ENCODE measurements around the gene TRIM54.

The TRIM54 gene

DNA sequence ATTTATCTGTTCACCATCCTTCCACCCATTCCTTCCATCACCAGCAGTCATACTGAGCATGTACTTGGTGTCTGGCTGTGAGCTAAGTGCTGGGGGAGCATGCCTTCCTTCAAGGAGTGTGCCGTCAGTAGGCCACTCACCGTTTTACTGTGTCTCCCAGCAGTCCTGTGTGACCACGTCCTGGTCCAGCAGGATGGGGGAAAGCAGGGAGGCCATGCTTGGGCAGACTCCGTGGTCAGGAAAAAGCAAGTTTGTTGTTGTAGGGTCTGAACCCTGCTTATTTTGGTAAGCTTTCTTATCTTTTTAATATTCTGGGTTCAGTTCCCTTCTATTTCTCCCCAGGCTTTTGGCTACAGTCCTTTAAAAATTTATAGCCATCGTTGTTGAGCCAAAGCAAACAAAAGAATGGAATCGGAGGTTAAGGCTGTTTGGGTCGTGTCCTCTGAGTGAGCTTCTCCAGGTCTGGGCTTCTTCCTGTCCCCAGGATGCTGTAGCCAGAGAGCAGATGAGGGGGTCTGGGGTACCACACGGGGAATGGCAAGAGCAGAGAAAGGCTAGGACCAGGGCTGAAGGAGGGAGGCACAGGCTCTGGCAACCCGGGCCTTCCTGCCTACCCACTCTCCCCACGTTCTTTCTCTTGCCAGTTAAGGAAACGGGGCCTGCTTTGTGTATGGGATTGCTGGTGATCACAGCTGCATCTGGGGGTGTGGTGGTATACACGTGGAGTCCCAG, 32.9 kb upstream of the TRIM54 start:
- H3K27ac ChIP-seq = no peak overlapping the region

DNA sequence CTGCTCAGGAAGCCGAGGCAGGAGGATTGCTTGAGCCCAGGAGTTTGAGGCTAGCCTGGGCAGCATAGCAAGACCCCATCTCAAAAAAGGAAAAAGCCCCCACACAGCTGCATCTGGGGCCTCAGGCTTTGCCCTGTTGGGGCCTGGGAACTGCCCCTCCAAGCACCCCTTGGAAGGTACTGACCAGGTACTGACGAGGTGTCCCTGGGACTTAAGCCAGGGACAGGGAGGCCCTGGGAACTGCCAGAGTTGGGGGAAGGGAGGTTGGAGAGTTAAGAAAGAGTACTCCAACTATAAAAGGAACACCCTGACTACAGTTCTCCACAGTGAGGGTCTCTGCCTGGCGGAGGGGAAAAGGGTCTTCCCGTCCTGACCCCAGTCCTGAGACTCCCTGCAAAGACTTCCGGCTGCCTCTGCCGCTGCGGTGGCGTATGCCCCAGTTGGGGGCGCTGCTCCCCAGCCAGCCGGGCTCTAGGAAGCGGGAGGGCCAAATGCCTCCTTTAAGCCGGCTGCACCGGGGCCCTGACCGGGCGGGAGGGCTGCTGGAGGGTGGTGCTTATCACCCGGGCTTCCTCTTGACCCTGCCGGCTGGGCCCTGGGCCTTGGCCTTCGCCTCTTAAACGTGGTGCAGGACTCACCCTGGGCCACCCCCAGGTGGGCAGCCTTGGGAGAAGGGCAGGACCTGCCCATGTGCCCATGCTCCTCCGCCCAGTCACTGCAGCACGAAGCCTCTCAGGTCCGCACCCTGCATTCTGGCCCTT, 32.2 kb upstream of the TRIM54 start:
- TF ChIP-seq, protein P1, sequence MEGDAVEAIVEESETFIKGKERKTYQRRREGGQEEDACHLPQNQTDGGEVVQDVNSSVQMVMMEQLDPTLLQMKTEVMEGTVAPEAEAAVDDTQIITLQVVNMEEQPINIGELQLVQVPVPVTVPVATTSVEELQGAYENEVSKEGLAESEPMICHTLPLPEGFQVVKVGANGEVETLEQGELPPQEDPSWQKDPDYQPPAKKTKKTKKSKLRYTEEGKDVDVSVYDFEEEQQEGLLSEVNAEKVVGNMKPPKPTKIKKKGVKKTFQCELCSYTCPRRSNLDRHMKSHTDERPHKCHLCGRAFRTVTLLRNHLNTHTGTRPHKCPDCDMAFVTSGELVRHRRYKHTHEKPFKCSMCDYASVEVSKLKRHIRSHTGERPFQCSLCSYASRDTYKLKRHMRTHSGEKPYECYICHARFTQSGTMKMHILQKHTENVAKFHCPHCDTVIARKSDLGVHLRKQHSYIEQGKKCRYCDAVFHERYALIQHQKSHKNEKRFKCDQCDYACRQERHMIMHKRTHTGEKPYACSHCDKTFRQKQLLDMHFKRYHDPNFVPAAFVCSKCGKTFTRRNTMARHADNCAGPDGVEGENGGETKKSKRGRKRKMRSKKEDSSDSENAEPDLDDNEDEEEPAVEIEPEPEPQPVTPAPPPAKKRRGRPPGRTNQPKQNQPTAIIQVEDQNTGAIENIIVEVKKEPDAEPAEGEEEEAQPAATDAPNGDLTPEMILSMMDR (IDR thresholded peaks at IDR 0.05) = peak; percentile 56
- no peak for TF ChIP-seq ZFX (IDR thresholded peaks at IDR 0.05; ENCODE audit: borderline replicate concordance)
- H3K27ac ChIP-seq = no peak overlapping the region

More for the DNA sequence above, 32.9 kb upstream of the TRIM54 start:
- TF ChIP-seq, protein P1 (IDR thresholded peaks at IDR 0.05) = no peak
- no peak for TF ChIP-seq ZFX (IDR thresholded peaks at IDR 0.05; ENCODE audit: borderline replicate concordance)

DNA sequence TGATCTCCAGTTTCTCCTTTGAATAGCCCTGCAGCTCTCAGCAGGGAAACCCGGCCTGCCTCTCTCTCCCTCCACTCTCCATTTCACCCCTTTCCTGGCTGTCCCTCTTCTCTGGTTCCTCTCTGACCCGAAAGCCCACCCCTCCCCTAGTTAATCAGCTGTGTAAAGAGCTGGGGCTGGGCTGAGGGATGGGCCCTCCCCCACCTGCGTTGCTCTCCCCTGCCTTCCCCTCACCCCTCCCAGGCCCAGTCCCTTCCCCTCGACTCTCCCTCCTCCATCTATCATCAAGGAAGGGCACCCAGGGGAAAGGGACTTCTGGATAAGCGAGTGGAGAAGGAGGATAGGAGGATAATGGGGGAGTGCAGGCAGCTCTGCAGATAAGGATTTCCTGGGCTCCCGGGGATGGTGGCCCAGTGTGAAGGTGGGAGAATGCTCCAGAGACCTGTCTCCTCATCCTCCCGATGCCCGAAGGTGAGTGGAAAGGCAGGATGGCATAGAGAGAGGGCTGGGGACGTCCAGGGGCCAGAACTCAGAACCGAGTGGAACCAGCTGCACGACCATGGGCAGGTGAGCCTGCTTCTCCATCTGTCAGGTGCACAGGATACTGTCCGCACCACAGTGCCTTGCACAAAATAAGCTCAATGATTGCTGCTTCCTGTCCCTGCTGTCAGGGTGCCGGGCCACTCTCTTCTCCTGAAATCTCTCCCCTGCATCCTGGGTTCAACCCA, 31.4 kb upstream of the TRIM54 start:
- TF ChIP-seq, protein P1 (IDR thresholded peaks at IDR 0.05) = no peak
- no peak for TF ChIP-seq ZFX (IDR thresholded peaks at IDR 0.05; ENCODE audit: borderline replicate concordance)
- H3K27ac ChIP-seq = no peak overlapping the region

DNA sequence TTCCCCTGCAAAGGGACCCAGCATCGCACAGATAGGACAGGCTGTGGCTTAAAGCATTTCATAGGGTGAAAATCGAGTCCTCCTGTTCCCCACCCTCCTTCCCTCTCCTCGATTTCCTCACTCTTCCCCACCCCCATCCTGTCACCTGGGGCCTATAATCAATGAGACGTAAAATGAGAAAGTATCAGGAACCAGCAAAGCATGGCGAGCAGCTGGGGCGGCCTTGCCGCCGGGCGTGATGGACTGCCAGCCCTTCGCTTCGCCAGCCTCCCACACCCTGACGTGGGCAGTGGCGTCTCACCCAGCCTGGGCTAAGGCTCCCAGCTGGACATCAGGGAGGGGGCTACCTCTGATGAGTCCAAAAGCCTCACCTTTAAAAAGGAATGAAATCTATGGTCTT, 30.5 kb upstream of the TRIM54 start:
- no peak for TF ChIP-seq ZFX (IDR thresholded peaks at IDR 0.05; ENCODE audit: borderline replicate concordance)
- TF ChIP-seq, protein P1 (IDR thresholded peaks at IDR 0.05) = no peak

DNA sequence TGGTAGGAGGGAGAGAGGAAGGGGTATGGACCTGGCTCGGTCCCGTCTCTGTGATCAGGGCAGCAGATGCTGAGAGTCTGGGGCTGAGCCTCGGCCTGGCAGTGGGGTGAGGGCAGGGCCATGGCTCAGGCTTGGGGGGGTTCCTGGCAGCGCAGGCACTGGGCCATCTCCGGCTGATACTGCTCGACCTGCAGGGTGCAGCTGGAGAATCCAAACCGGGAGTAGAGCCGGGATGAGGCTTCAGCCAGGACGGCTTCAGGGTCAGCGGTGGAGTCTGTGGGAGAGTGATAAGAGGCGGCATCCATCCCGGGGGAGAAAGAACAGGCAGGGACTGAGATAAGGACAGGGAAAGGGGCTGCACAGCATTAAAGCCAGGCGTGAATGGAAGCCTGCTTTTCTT, 27.0 kb upstream of the TRIM54 start:
- no peak overlapping the region for H3K27ac ChIP-seq
- TF ChIP-seq ZFX (IDR thresholded peaks at IDR 0.05; ENCODE audit: borderline replicate concordance) = no peak
- TF ChIP-seq, protein P1 (IDR thresholded peaks at IDR 0.05) = no peak

More for the DNA sequence above, 30.5 kb upstream of the TRIM54 start:
- H3K27ac ChIP-seq = no peak overlapping the region

DNA sequence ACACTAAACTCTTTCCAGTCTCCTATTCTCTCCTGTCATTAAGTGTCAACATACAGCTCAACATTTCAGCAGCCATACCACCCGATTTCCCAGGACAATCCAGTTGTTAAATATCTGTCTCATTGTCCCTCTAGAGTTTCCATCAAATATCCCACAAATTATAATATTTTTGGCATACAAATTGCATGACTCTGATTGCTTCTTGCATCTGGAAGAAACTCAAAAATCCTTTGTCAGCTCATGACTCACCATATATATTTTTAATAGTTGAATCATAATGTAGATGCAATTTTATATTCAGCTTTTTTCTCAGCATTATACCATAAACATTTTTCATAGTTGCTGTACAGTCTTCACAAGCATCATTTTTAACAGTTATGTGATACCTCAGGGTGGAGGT, 26.6 kb upstream of the TRIM54 start:
- H3K27ac ChIP-seq = no peak overlapping the region

More for the DNA sequence above, 26.6 kb upstream of the TRIM54 start:
- TF ChIP-seq, protein P1 (IDR thresholded peaks at IDR 0.05) = no peak
- TF ChIP-seq ZFX (IDR thresholded peaks at IDR 0.05; ENCODE audit: borderline replicate concordance) = no peak

All from 22Rv1 (cell line).